Right forelimb (tissue), 1 donor: ENCODE data around the gene SELENOS.

Source experiments
- DNase-seq: peaks from one replicate; pipeline ENCODE4 v3.0.0-alpha.2; 2018

SELENOS gene

GRCh38 chr15:101277038-101277822 is at the start of gene SELENOS:
TSS of gene SELENOS (minus strand) at chr15:101277485. CDS start at chr15:101277417, 68 bp downstream.
- DNase-seq = peak; percentile 93

- no peak for DNase-seq
Measured at GRCh38 chr15:101326462-101327146, 49.3 kb upstream of the SELENOS start.

- DNase-seq = no peak
Measured at GRCh38 chr15:101326026-101326315, 48.7 kb upstream of the SELENOS start.

GRCh38 chr15:101325263-101326025 is 48.2 kb upstream of the SELENOS start:
- no peak for DNase-seq

GRCh38 chr15:101324524-101325177 is 47.4 kb upstream of the SELENOS start:
- DNase-seq = no peak

GRCh38 chr15:101323793-101324523 is 46.7 kb upstream of the SELENOS start:
- DNase-seq = no peak

- no peak for DNase-seq
Measured at GRCh38 chr15:101322854-101323477, 45.7 kb upstream of the SELENOS start.

- DNase-seq = no peak
Measured at GRCh38 chr15:101322016-101322695, 44.9 kb upstream of the SELENOS start.

GRCh38 chr15:101320501-101321052 is 43.3 kb upstream of the SELENOS start:
- no peak for DNase-seq

- no peak for DNase-seq
Measured at GRCh38 chr15:101318839-101319238, 41.6 kb upstream of the SELENOS start.

- no peak for DNase-seq
Measured at GRCh38 chr15:101318147-101318819, 41.0 kb upstream of the SELENOS start.

- no peak for DNase-seq
Measured at GRCh38 chr15:101317336-101317872, 40.1 kb upstream of the SELENOS start.

- no peak for DNase-seq
Measured at GRCh38 chr15:101316529-101316928, 39.2 kb upstream of the SELENOS start.

- no peak for DNase-seq
Measured at GRCh38 chr15:101315736-101316135, 38.5 kb upstream of the SELENOS start.

GRCh38 chr15:101314336-101315125 is 37.2 kb upstream of the SELENOS start:
- no peak for DNase-seq

GRCh38 chr15:101313041-101313761 is 35.9 kb upstream of the SELENOS start:
- no peak for DNase-seq

GRCh38 chr15:101310508-101310907 is 33.2 kb upstream of the SELENOS start:
- no peak for DNase-seq

GRCh38 chr15:101310161-101310480 is 32.8 kb upstream of the SELENOS start:
- DNase-seq = no peak
